Measurements from ENCODE around the gene TCFL5.

TCFL5 gene

GRCh38 chr20:62835931-62836861 lies 25.4 kb downstream of the TCFL5 start:
- no peak for DNase-seq (ENCODE audit: low read depth in 3 of 3)

- no peak for DNase-seq (ENCODE audit: low read depth in 3 of 3)
Measured at GRCh38 chr20:62834967-62835730, 26.5 kb downstream of the TCFL5 start.

- DNase-seq (ENCODE audit: low read depth in 3 of 3) = no peak
Measured at GRCh38 chr20:62832951-62833391, 28.7 kb downstream of the TCFL5 start.

GRCh38 chr20:62832212-62832922 lies 29.3 kb downstream of the TCFL5 start:
- DNase-seq (ENCODE audit: low read depth in 3 of 3) = peak in 1 of 3 experiments; percentile 33

GRCh38 chr20:62831854-62832211 lies 29.8 kb downstream of the TCFL5 start:
- DNase-seq (ENCODE audit: low read depth in 3 of 3) = no peak

- no peak for DNase-seq (ENCODE audit: low read depth in 3 of 3)
Measured at GRCh38 chr20:62831361-62831788, 30.2 kb downstream of the TCFL5 start.

GRCh38 chr20:62830821-62831220 lies 30.8 kb downstream of the TCFL5 start:
- no peak for DNase-seq (ENCODE audit: low read depth in 3 of 3)

- no peak for DNase-seq (ENCODE audit: low read depth in 3 of 3)
Measured at GRCh38 chr20:62830251-62830650, 31.4 kb downstream of the TCFL5 start.

- DNase-seq (ENCODE audit: low read depth in 3 of 3) = no peak
Measured at GRCh38 chr20:62829231-62830230, 32.1 kb downstream of the TCFL5 start.

GRCh38 chr20:62828511-62829230 lies 33.0 kb downstream of the TCFL5 start:
- DNase-seq (ENCODE audit: low read depth in 3 of 3) = no peak

- DNase-seq (ENCODE audit: low read depth in 3 of 3) = no peak
Measured at GRCh38 chr20:62828051-62828450, 33.6 kb downstream of the TCFL5 start.

- no peak for DNase-seq (ENCODE audit: low read depth in 3 of 3)
Measured at GRCh38 chr20:62827311-62828038, 34.1 kb downstream of the TCFL5 start.

- no peak for DNase-seq (ENCODE audit: low read depth in 3 of 3)
Measured at GRCh38 chr20:62826646-62827310, 34.8 kb downstream of the TCFL5 start.

GRCh38 chr20:62825986-62826645 lies 35.5 kb downstream of the TCFL5 start:
- no peak for DNase-seq (ENCODE audit: low read depth in 3 of 3)

GRCh38 chr20:62825333-62825985 lies 36.2 kb downstream of the TCFL5 start:
- no peak for DNase-seq (ENCODE audit: low read depth in 3 of 3)

- peak in 1 of 3 experiments; percentile 44 for DNase-seq (ENCODE audit: low read depth in 3 of 3)
Measured at GRCh38 chr20:62824476-62825332, 36.9 kb downstream of the TCFL5 start.

All from stimulated activated CD4-positive, alpha-beta T cell treated with anti-CD3 and anti-CD28 coated beads, TNF-alpha, amount 100 ng/mL, for 24 hours (primary cell).